CD4-positive, alpha-beta T cell (primary cell): ENCODE measurements around the gene POLR2I. TPM values are rescaled to one million over a fixed set of nuclear protein-coding genes. Genes with fewer than 3 reads are reported as not detected.
"Not testable (repeated sequence)": the region's sequence is repeated elsewhere in the genome, so short reads cannot be mapped to it uniquely, and the experiment has no call there.

ENCODE experiments used
- ATAC-seq: fragments of 200-7000 bp; cut with Tn5 transposase; one replicate; pipeline ENCODE4 v1.10.0; 2022; ENCODE audit warnings: mild to moderate bottlenecking; ENCODE audit not compliant: poor library complexity
- CTCF ChIA-PET: fragments of 350-600 bp; sonication (Branson Sonifier 250); formaldehyde crosslinking; loops from one replicate; lab custom pipeline; 2021; ENCODE audit warnings: antibody characterized with exemption, inconsistent platforms; lab: Charles Lee
- POLR2A ChIA-PET: fragments of 350-600 bp; sonication (Branson Sonifier 250); formaldehyde crosslinking; loops from one replicate; lab custom pipeline; 2021; ENCODE audit warnings: antibody characterized with exemption, inconsistent platforms; lab: Charles Lee
- DNase-seq, 14 experiments: peaks; one replicate each; pipeline ENCODE4 v3.0.0-alpha.2; 2013 to 2020; ENCODE audit warnings: mixed read lengths in 2 of 14
- H3K27ac ChIP-seq, 2 donors: one replicate each; pipeline versions ENCODE4 v1.5.1 to v1.7.0; 2013; ENCODE audit warnings: low read length in 2 of 2, low read depth in 1 of 2, mild to moderate bottlenecking in 1 of 2
- H3K27me3 ChIP-seq, 2 experiments: 1 replicate in 1 of 2; 2 replicates in 1 of 2; pipeline versions ENCODE4 v1.6.1 to v1.7.0; 2013; ENCODE audit warnings: low read length in 2 of 2, control low read depth in 1 of 2, mild to moderate bottlenecking in 1 of 2, moderate library complexity in 1 of 2; ENCODE audit not compliant: insufficient read depth in 2 of 2, control insufficient read depth in 1 of 2
- H3K36me3 ChIP-seq: one replicate; pipeline ENCODE4 v1.6.1; 2013; ENCODE audit warnings: low read length, control low read depth; ENCODE audit not compliant: insufficient read depth
- H3K4me1 ChIP-seq: one replicate; pipeline ENCODE4 v1.6.1; 2013; ENCODE audit warnings: low read length, control low read depth; ENCODE audit not compliant: insufficient read depth
- H3K4me3 ChIP-seq: one replicate; pipeline ENCODE4 v1.5.1; 2013; ENCODE audit warnings: mild to moderate bottlenecking, low read length, moderate library complexity
- H3K9me3 ChIP-seq, 2 experiments: 1 replicate in 1 of 2; 2 replicates in 1 of 2; pipeline versions ENCODE4 v1.6.1 to v1.7.0; 2013; ENCODE audit warnings: low read length in 2 of 2, mild to moderate bottlenecking in 2 of 2, control low read depth in 1 of 2, moderate library complexity in 1 of 2; ENCODE audit not compliant: control insufficient read depth in 1 of 2, insufficient read depth in 1 of 2
- H3K27ac Mint-ChIP-seq: one replicate; pipeline ENCODE4 v1.8.0; 2020; ENCODE audit warnings: mixed read lengths
- H3K27me3 Mint-ChIP-seq: one replicate; pipeline ENCODE4 v1.8.0; 2021; ENCODE audit warnings: mixed read lengths
- H3K36me3 Mint-ChIP-seq: one replicate; pipeline ENCODE4 v1.8.0; 2021; ENCODE audit warnings: low read depth, mixed read lengths
- H3K4me1 Mint-ChIP-seq: one replicate; pipeline ENCODE4 v1.8.0; 2021; ENCODE audit warnings: low read depth, mixed read lengths
- H3K4me3 Mint-ChIP-seq: one replicate; pipeline ENCODE4 v1.8.0; 2020; ENCODE audit warnings: mild to moderate bottlenecking, mixed read lengths
- H3K9me3 Mint-ChIP-seq: one replicate; pipeline ENCODE4 v1.8.0; 2020; ENCODE audit warnings: mixed read lengths
- CTCF ChIP-seq: fragments of 200-600 bp; IDR thresholded peaks from one replicate; pipeline ENCODE4 v1.8.0; 2022; ENCODE audit warnings: antibody characterized with exemption, mild to moderate bottlenecking
- intact Hi-C, 2 experiments: fragments of 100-400 bp; cut with DNase I in 1 of 2; cut with micrococcal nuclease in 1 of 2; formaldehyde crosslinking; loops; one replicate each; pipeline versions ENCODE4 v1.15.1 to v1.9.0; 2023 to 2025; cut with DNase I, micrococcal nuclease
- total RNA-seq, 174 experiments: library from RNA in 2 of 174; stranded (reverse) in 2 of 174; gene quantifications; one replicate each; pipeline ENCODE4 v1.2.3 and lab custom pipeline; 2021 to 2026

POLR2I gene
- total RNA-seq, 2 experiments from 2014 or later, result 29.2 to 31.1 TPM

DNA sequence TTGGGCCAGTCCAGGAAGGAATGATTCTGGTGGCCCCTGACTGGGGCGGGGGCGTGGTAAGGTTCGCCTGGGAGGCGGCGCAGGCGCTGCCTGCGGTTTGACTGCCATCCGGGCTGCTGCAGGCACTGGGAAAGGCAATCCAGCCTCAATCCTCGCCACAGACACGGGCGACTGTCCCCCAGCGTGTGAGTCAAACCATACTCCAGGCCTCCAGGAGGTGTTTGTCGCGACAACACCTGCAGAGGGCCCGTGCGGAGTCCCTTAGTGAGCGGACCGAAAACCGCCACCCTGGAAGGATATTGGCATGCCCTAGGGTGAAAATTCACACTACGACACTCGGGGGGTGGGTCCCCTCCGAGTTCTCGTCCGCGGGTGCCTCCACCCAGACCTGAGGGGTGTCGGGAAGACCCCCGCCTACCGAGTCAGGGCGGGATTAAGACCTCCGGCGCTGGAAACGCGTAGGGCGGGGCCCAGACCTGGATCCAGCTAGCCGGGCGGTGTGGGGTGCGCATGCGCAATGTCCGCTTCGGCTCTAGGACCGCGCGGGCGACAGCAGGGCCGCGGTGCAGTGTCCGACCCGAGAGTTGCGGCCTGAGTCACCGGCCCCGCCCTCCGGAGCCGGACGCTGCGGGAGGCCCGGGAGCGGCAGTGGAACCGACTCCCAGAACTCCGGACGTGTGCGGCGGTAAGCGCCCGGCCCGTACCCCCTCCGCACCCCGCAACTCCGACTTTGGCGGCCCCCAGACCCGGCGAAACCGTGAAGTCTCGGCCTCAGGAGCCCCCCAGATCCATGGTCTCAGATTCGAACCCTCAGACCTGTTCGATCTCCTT, 25.0 kb upstream of the POLR2I start, which contains the start of gene CAPNS1:
TSS of gene CAPNS1 (plus strand) at position 594 of the 831 bp plus-strand sequence. CDS start 946 bp downstream, outside the sequence.
- H3K27me3 Mint-ChIP-seq, result no peaks in the 10 kb centered on the region
- Histone ChIP-seq H3K27ac (peak within 1 kb of the TSS; percentile 76 to 80), H3K36me3 (peaks cover 21% of the 10 kb centered on the region), H3K27me3 (no peaks in the 10 kb centered on the region), H3K4me3 (peak within 1 kb of the TSS; percentile 97), H3K4me1 (peaks cover 25% of the 10 kb centered on the region), H3K9me3 (no peaks in the 10 kb centered on the region)
- DNase-seq (peak; percentile 82 to 95 (median 88)), ATAC-seq (peak; percentile 63)
- peak within 1 kb of the TSS; percentile 60 for H3K27ac Mint-ChIP-seq
- H3K4me3 Mint-ChIP-seq, result peak within 1 kb of the TSS; percentile 89
- H3K9me3 Mint-ChIP-seq, result no peaks in the 10 kb centered on the region
- intact Hi-C loops, result loop anchor here (1.0 to 5.0 kb wide), 5 partner anchors 11 to 85 kb away; partner anchors contain the start of genes TBCB (in 1 of the 2), THAP8 (in 1 of the 2), WDR62 (in 1 of the 2) and ZNF565 (in 1 of the 2)
- peaks cover 41% of the 10 kb centered on the region for H3K36me3 Mint-ChIP-seq
- TF ChIP-seq CTCF, result no peak
- ChIA-PET CTCF (interaction anchor here (1.6 to 2.0 kb wide), 2 partner anchors 12 to 75 kb away, joined by 7 to 15 read pairs; partner anchors contain the start of genes ZNF146 and ZNF565), POLR2A (interaction anchor here (0.7 to 2.0 kb wide), 6 partner anchors 10 to 187 kb away, joined by 3 to 44 read pairs (median 5); partner anchors contain the start of genes POLR2I, TBCB, ZNF146 and ZNF565)
- peaks cover 22% of the 10 kb centered on the region for H3K4me1 Mint-ChIP-seq

DNA sequence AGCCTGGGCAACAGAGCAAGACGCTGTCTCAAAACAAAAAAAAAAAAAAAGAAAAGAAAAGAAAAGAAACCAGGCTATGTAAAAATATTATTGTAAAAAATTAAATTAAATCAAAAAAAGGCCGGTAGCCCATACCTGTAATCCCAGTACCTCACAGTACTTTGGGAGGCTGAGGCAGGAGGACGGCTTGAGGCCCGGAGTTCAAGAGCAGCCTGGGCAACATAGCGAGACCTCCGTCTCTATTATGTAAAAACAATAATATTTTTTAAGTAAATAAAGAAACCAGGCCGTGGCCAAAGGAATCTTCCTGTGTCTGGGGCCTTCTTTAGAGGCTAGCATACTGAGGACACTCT, 24.4 kb upstream of the POLR2I start:
- Mint-ChIP-seq H3K27me3 (no peaks in the 10 kb centered on the region), H3K27ac (peak overlapping the region; percentile 60), H3K36me3 (peaks cover 38% of the 10 kb centered on the region), H3K9me3 (no peaks in the 10 kb centered on the region), H3K4me1 (peaks cover 22% of the 10 kb centered on the region), H3K4me3 (peak overlapping the region; percentile 89)
- no peak for TF ChIP-seq CTCF
- POLR2A ChIA-PET, result interaction anchor here (0.6 to 2.6 kb wide), 7 partner anchors 10 to 187 kb away, joined by 3 to 44 read pairs (median 7); partner anchors contain the start of genes POLR2I, TBCB, ZNF146 and ZNF565
- CTCF ChIA-PET, result interaction anchor here (0.7 to 2.0 kb wide), 2 partner anchors 11 to 22 kb away, joined by 5 to 15 read pairs; no protein-coding TSS in a partner anchor
- H3K9me3 ChIP-seq, result no peaks in the 10 kb centered on the region
- H3K36me3 ChIP-seq, result peaks cover 15% of the 10 kb centered on the region
- H3K4me1 ChIP-seq, result peaks cover 25% of the 10 kb centered on the region
- intact Hi-C loops, result loop anchor here in 1 of 2 experiments (1.0 kb wide), 1 partner anchor 11 kb away; no protein-coding TSS in a partner anchor
- ATAC-seq, result no peak
- H3K27me3 ChIP-seq, result no peaks in the 10 kb centered on the region
- peak overlapping the region; percentile 97 for H3K4me3 ChIP-seq
- H3K27ac ChIP-seq, result peak overlapping the region; percentile 76 to 80
- DNase-seq, result no peak

- Mint-ChIP-seq H3K27ac (peak overlapping the region; percentile 58), H3K9me3 (no peaks in the 10 kb centered on the region), H3K4me3 (peak overlapping the region; percentile 72), H3K36me3 (peaks cover 25% of the 10 kb centered on the region), H3K4me1 (peaks cover 22% of the 10 kb centered on the region), H3K27me3 (no peaks in the 10 kb centered on the region)
- Histone ChIP-seq H3K27ac (no peak overlapping the region), H3K9me3 (no peaks in the 10 kb centered on the region), H3K4me3 (no peak overlapping the region), H3K27me3 (no peaks in the 10 kb centered on the region), H3K4me1 (peaks cover 32% of the 10 kb centered on the region), H3K36me3 (peaks cover 3% of the 10 kb centered on the region)
- CTCF ChIA-PET, result interaction anchor here (1.4 kb wide), 1 partner anchor 9 kb away, joined by 3 read pairs; no protein-coding TSS in a partner anchor
- POLR2A ChIA-PET, result interaction anchor here (2.6 kb wide), 1 partner anchor 9 kb away, joined by 14 read pairs; no protein-coding TSS in a partner anchor
- DNase-seq (peak in 3 of 14 experiments; percentile 23 to 39 (median 25)), ATAC-seq (no peak)
- intact Hi-C loops, result no loop called here
- no peak for TF ChIP-seq CTCF
Measured at GRCh38 chr19:36136964-36137686, 22.4 kb upstream of the POLR2I start.

DNA sequence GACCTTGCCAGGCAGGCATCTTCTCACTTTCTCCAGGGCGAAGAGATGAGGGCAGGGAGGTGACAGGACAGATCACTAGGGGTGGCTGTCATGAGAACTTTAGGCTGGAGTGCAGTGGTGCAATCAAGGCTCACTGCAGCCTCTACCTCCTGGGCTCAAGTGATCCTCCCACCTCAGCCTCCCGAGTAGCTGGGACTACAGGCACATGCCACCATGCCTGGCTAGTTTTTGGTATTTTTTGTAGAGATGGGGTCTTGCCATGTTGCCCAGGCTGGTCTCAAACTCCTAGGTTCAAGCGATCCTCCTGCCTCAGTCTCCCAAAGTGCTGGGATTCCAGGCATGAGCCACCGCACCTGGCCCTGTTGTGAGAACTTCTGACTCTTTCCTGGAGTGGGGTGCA, 20.2 kb upstream of the POLR2I start:
- POLR2A ChIA-PET, ATAC-seq, H3K27me3 ChIP-seq, DNase-seq, H3K36me3 Mint-ChIP-seq, H3K9me3 ChIP-seq, H3K27ac ChIP-seq, H3K4me3 ChIP-seq, H3K4me3 Mint-ChIP-seq, H3K36me3 ChIP-seq, H3K27ac Mint-ChIP-seq, CTCF ChIA-PET, H3K27me3 Mint-ChIP-seq, intact Hi-C loops, H3K9me3 Mint-ChIP-seq: not testable (repeated sequence)
- peaks cover 32% of the 10 kb centered on the region for H3K4me1 ChIP-seq
- peaks cover 14% of the 10 kb centered on the region for H3K4me1 Mint-ChIP-seq
